ENCODE data around the gene ATG7.

- TF ChIP-seq YY1 (IDR thresholded peaks at IDR 0.05): no peak
- no peak for TF ChIP-seq CTCF (IDR thresholded peaks at IDR 0.05; ENCODE audit: low read depth, low read length, missing input control)
- TF ChIP-seq, protein P1, sequence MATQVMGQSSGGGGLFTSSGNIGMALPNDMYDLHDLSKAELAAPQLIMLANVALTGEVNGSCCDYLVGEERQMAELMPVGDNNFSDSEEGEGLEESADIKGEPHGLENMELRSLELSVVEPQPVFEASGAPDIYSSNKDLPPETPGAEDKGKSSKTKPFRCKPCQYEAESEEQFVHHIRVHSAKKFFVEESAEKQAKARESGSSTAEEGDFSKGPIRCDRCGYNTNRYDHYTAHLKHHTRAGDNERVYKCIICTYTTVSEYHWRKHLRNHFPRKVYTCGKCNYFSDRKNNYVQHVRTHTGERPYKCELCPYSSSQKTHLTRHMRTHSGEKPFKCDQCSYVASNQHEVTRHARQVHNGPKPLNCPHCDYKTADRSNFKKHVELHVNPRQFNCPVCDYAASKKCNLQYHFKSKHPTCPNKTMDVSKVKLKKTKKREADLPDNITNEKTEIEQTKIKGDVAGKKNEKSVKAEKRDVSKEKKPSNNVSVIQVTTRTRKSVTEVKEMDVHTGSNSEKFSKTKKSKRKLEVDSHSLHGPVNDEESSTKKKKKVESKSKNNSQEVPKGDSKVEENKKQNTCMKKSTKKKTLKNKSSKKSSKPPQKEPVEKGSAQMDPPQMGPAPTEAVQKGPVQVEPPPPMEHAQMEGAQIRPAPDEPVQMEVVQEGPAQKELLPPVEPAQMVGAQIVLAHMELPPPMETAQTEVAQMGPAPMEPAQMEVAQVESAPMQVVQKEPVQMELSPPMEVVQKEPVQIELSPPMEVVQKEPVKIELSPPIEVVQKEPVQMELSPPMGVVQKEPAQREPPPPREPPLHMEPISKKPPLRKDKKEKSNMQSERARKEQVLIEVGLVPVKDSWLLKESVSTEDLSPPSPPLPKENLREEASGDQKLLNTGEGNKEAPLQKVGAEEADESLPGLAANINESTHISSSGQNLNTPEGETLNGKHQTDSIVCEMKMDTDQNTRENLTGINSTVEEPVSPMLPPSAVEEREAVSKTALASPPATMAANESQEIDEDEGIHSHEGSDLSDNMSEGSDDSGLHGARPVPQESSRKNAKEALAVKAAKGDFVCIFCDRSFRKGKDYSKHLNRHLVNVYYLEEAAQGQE (IDR thresholded peaks at IDR 0.05): no peak
- no peak for TF ChIP-seq RXRA (IDR thresholded peaks at IDR 0.05)
- TF ChIP-seq ATF3 (IDR thresholded peaks at IDR 0.05): no peak
- TF ChIP-seq, protein P2, sequence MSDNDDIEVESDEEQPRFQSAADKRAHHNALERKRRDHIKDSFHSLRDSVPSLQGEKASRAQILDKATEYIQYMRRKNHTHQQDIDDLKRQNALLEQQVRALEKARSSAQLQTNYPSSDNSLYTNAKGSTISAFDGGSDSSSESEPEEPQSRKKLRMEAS (IDR thresholded peaks at IDR 0.05): no peak
- no peak for TF ChIP-seq JUND (IDR thresholded peaks at IDR 0.05)
- no peak for TF ChIP-seq RAD21 (IDR thresholded peaks at IDR 0.05)
- no peak for TF ChIP-seq GABPA (IDR thresholded peaks at IDR 0.05 in 1 of 2, conservative IDR thresholded peaks at IDR 0.05 in 1 of 2)
These were observed 843 bp downstream of the ATG7 start for GRCh38 chr3:11272906-11273574.
